HK-2 (cell line): ENCODE measurements around the gene ATE1.
"Not testable (repeated sequence)": the region's sequence is repeated elsewhere in the genome, so short reads cannot be mapped to it uniquely, and the experiment has no call there.

Source experiments
- DNase-seq: peaks from one replicate; pipeline ENCODE4 v3.0.0-alpha.2; 2018; ENCODE audit not compliant: unreplicated experiment

Gene ATE1

GRCh38 chr10:121832647-121833046, 95.2 kb downstream of the ATE1 start:
- DNase-seq = no peak

- DNase-seq = no peak
Observed at GRCh38 chr10:121831777-121832176, 96.1 kb downstream of the ATE1 start.

DNA sequence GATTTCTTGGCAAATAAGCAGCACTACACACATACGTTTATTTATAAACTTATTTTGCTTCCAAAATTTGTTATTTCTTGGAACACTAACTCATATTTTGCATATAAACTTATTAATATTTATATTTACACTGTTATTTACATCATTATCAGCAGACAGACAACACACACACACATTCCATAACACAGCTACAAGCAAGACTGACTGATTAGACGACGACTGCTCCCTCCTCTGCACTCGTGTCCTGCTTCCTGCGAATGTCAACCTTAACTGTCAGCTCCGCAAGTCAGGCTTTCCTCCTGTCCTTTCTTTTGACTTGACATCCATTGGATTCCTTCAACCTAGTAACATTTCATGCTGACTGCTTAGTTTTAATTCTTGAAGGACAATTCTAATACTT, 96.6 kb downstream of the ATE1 start:
- DNase-seq = no peak

GRCh38 chr10:121830101-121830500, 97.7 kb downstream of the ATE1 start:
- no peak for DNase-seq

DNA sequence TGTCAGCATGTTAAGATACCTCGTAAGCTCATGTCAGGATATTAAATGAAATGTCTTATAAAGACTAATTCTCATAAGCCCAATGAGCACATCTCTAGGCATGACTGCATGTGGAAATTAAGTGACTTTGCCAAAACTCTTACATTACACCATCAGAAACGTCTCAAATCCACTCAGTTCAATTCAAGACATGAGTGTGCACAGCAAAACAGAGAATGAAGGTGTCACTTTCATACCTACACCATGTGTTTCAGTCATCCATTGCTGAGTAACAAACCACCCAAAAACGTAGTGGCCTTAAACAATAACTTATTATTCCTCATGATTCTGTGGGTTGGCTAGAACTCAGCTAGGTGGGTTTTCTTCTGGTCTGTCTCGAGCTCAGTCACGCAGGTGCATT, 99.8 kb downstream of the ATE1 start:
- DNase-seq = no peak

GRCh38 chr10:121826773-121827172, 101.1 kb downstream of the ATE1 start:
- DNase-seq = not testable (repeated sequence)

DNA sequence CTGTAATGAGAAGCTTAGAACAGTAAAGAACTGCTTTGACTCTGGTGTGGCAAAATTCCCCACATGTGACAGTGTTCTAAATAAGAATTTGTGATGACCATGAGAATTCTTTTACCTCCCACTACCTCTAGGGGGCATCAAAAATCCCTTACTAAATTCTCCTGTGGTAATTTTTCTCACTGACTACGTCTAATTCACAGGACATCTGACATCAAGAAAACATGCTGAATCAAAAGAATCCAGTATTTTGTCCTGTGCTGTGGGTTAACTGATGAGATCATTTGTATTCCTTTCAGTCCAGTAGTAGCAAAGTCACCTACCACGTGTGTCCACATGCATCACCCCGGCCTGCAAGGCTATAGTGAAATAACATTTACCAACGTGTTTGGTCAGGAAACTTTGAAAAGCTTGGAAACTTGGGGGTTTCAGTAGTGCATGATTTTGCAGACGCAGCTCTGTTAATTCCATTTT, 103.8 kb downstream of the ATE1 start:
- DNase-seq = no peak

DNA sequence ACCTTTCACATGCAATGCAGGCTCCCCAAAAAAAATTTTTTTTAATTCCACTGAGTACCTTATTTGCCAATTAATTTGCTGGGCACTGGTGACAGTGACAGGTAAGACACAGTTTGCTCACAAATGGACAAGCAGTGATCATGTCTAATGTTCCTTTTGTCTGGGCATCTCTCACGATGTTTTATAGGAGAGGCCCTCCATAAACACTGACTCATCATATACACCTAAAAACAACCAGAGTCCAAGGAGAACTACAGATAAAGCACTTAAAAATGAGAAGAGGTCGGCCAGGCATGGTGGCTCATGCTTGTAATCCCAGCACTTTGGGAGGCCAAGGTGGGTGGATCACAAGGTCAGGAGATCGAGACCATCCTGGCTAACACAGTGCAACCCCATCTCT, 105.1 kb downstream of the ATE1 start:
- no peak for DNase-seq

- DNase-seq = no peak
Observed at GRCh38 chr10:121822180-121822579, 105.7 kb downstream of the ATE1 start.

- DNase-seq = no peak
Observed at GRCh38 chr10:121819049-121819448, 108.8 kb downstream of the ATE1 start.

DNA sequence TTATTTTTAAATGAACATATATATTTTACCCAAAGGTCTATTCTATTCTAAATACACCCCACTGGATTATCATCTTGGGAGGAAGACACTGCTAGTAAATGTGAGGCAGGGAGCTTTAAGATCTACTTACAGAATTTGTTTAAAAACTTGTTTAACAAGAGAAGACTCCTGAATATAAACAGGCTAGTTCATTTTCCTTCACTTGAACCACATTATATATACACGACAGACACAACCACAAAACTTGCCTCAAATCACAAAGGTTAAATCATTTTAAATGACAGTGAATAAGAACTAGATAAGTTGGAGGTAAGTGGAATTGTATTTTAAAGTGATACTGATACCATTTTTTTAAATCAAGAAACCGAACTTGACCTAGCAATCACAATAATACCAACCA, 109.2 kb downstream of the ATE1 start:
- DNase-seq = no peak

DNA sequence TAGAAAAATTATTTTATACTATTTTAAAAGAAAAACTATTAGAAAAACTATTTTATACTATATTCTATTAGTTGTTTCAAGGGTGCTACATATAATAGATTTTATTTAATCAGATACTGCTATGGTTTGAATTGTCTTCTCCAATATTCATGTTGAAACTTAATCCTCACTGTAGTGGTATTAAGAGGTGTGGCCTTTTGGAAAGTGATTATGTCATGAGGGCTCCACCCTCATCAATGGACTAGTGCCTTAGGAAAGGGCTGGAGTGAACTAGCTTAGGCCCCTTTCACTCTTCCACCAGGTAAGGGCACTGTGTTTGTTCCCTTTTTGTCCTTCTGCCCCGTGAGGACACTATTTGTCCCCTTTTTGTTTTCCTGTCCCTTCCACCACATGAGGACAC, 111.6 kb downstream of the ATE1 start:
- no peak for DNase-seq

GRCh38 chr10:121813857-121814256, 114.0 kb downstream of the ATE1 start:
- DNase-seq = no peak

DNA sequence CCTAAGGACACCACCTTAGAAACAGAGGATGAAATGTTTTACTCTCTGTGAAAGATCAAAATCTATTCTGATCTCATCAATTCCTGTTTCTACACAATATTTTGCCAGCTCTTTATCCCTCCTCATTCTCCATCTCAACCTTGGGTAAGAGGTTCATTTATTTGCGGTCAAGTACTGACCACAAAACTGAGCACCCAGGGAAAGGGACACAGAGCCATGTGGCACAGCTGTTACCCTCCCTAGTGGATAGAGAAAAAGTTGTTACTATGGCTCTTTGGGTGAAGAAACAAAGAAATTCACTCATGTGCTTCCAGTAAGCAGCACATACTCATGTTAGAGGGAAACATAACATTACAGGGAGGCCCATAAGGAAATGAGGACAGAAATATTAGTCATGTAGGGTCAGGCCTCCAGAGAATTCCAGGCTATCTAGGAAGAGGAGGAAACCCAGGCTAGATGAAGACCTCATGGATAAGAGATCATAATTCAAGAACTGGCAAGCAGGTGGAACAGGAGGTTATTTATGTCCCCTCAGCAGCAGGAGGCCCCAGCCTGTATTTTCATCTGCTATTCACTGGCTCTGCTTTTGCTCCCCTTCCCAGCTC, 114.5 kb downstream of the ATE1 start:
- no peak for DNase-seq

DNA sequence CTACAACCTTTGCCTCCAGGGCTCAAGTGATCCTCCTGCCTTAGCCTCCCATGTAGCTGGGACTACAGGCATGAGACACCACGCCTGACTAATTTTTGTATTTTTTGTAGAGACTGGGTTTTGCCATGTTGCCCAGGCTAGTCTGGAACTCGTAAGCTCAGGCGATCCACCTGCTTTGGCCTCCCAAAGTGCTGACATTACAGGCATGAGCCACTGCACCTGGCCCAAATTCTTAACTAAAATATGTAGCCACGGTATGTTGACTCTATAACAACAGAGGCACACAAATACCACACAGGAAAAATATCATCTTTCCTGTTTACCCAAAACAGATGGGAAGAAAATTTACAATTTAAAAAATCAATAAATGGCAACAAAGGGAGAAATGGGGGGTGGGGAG, 115.8 kb downstream of the ATE1 start:
- DNase-seq = no peak

GRCh38 chr10:121811386-121811785, 116.4 kb downstream of the ATE1 start:
- DNase-seq = no peak

DNA sequence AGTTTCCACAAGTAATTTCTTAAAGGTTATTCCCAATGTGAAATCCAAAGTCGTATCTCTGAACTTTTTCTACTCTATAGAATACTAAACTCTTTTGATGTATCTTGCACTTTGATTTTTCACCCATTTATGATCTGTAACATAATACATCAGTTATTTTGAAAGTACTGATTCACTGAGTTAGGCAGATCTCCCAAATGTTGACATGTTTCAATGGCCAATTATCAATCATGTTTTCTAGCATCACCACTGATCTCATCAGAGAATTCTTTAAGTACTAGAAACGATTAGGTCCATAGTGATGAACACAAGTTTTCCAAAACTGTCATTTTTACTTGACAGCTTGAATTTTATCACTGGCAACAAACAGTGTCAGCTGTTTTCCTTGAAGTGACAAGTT, 119.0 kb downstream of the ATE1 start:
- no peak for DNase-seq

DNA sequence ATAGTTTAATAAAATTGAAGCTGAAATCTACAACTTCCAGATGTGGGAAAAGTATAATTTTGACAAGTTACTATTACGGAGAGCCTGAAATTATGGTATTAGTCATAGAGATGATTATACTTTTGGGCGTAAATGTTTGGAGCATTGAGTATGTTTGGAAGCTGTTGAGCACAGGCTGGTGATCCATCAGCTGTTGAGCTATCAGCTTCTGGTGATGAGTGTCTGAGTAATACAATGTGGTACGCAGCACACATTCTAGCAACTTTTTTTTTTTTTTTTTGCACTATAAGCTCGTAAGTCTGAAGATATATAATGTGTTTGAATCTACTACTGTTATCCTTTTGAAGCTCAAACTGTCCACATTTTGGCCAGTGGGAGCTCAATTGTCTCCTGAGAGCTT, 123.4 kb downstream of the ATE1 start:
- DNase-seq = no peak

GRCh38 chr10:121803611-121804010, 124.2 kb downstream of the ATE1 start:
- no peak for DNase-seq

DNA sequence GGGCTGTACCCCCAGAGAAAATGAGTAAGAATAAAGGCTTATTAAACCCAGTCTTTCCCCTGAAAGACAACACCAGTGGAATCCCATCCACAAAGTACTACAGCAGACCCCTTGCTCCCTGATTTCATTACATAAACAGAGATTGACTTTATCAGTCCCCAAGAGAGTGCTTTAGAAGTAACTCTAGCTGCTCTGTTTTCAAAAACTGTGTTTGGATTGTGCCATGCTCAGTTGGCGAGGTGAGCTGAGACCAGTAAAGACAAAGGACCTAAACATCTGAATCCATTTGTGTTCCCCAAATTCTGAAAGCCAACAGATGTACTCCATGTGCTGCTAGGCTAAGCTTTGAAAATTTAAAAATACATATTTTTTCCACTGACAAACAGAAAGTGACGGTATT, 127.0 kb downstream of the ATE1 start:
- no peak for DNase-seq

- DNase-seq = no peak
Observed at GRCh38 chr10:121800146-121800545, 127.7 kb downstream of the ATE1 start.

GRCh38 chr10:121797490-121797889, 130.3 kb downstream of the ATE1 start:
- DNase-seq = no peak

DNA sequence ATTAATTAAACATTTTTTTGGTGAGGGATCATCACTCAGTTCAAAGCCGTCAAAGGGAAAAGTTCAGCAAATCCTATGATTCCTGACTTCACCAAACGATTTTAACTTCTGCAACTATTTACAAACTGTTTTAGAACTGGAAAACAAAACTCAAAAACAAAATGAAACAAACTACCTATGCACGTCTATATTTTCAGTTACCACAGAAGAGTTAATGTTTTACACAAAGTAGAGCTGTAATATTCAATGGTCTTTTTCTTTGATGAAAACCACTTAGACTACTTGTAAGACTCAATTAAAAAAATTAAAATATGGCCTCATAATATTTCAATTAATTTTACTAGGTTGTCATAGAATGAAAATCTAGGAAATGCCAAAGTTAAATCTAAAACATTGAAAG, 131.5 kb downstream of the ATE1 start:
- DNase-seq = no peak

- DNase-seq = no peak
Observed at GRCh38 chr10:121792198-121792597, 135.6 kb downstream of the ATE1 start.
